Psoas muscle (tissue), 8 donors: ENCODE measurements around the gene CDHR2. TPM values are rescaled to one million over a fixed set of nuclear protein-coding genes. Genes with fewer than 3 reads are reported as not detected.
A peak's percentile ranks its signal among the peaks of the same experiment; 100 is the strongest.

Experiments used
- ATAC-seq, 4 donors: fragments of 200-7000 bp; cut with Tn5 transposase; one replicate each; pipeline ENCODE4 v1.9.1; 2020; ENCODE audit warnings: moderate library complexity in 3 of 4, mild to moderate bottlenecking in 2 of 4
- DNase-seq, 2 donors: peaks; one replicate each; pipeline ENCODE4 v3.0.0-alpha.2; 2020
- H3K27ac ChIP-seq: fragments of 200-600 bp; one replicate; pipeline ENCODE4 v1.8.0; 2022
- H3K27me3 ChIP-seq, 3 donors: fragments of 200-600 bp in 1 of 3; one replicate each; pipeline versions ENCODE4 v1.6.1 to v1.8.0; 2013 to 2022; ENCODE audit warnings: low read length in 2 of 3, mild to moderate bottlenecking in 2 of 3, moderate library complexity in 1 of 3; ENCODE audit not compliant: insufficient read depth in 3 of 3
- H3K36me3 ChIP-seq, 2 donors: fragments of 200-600 bp in 1 of 2; one replicate each; pipeline versions ENCODE4 v1.6.1 to v1.8.0; 2013 to 2022; ENCODE audit warnings: low read depth in 1 of 2, mild to moderate bottlenecking in 1 of 2, moderate library complexity in 1 of 2; ENCODE audit not compliant: insufficient read depth in 1 of 2
- H3K4me1 ChIP-seq: fragments of 200-600 bp; one replicate; pipeline ENCODE4 v1.8.0; 2022
- H3K4me3 ChIP-seq: fragments of 200-600 bp; one replicate; pipeline ENCODE4 v1.8.0; 2022; ENCODE audit warnings: mild to moderate bottlenecking
- H3K9me3 ChIP-seq: fragments of 200-600 bp; one replicate; pipeline ENCODE4 v1.8.0; 2022
- WGBS, 3 donors: extraction: QIAGEN DNeasy Blood & Tissue Kit; methylation state at CpG; one replicate each; pipeline versions ENCODE4 v1.1.6 to v1.1.7; 2013; 5-methylcytosine and 5-hydroxymethylcytosine counted together
- intact Hi-C, 2 donors: fragments of 100-400 bp; cut with DNase I; formaldehyde crosslinking; loops; one replicate each; pipeline versions ENCODE4 v1.11.0 to v1.14.2; 2022
- polyA plus RNA-seq, 3 donors: library from polyadenylated mRNA; stranded (reverse); fragments of 200-250 nt; gene quantifications; one replicate each; pipeline ENCODE4 v1.2.3, GENCODE V29; 2013
- total RNA-seq, 4 donors: library from RNA; stranded (reverse); fragmentation: NEBNext Ultra II Directional in 2 of 4; extraction: Animal tissue kit (Norgen Biotek cat#: 25700) in 2 of 4; gene quantifications; one replicate each; pipeline versions ENCODE4 v1.2.1 to v1.2.4, GENCODE V29; 2021 to 2023
- TF ChIP-seq, protein P1 (sequence below): fragments of 200-600 bp; IDR thresholded peaks from one replicate; pipeline ENCODE4 v1.8.0; 2022; ENCODE audit warnings: antibody characterized with exemption
- donor health status: healthy with polysubstance abuse.
- donor health status: DM: no; HTN: no; CAD: no; lungs with moderate emphysema.
- donor health status: Bipolar disorder and iron deficiency.
- donor health status: healthy.
- donor health status: DM: yes; HTN: yes; CAD: no.
- donor health status: DM: no; HTN: no; CAD: no.
- donor health status: DM: no; HTN: no; CAD: no.
- donor health status: DM: yes; HTN: yes; CAD: no.

The CDHR2 gene
- total and polyA plus RNA-seq, 7 donors = 0.03 to 0.30 (median 0.14) TPM; not detected in 3

DNA sequence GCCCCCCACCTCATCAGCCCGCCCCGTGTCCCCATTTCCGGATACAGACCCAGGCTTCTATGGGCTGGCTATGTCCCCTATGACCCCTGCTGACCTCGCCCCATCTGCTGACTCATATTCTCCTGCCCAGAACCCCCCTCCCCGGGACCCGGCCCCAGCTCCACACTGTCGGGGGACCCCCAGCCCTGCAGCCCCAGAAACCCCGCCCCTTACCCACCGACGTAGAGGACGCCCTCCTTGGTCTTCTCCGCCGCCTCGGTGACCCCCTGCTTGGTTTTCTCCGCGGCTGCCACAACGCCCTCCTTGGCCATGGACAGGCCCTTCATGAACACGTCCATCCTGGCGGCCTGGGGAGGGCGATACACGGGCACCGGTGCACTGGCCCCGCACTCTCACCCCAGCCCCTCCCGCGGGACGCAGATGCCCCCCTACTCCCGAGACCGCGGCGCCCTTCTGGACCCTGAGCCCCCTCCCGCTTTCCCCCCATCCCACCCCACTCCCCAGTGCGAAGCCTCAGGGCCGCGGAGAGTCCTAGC lies 80.2 kb downstream of the CDHR2 start:
- no peaks in the 10 kb centered on the region for H3K36me3 ChIP-seq
- no peaks in the 10 kb centered on the region for H3K9me3 ChIP-seq
- intact Hi-C loops = no loop called here
- WGBS, 3 donors = 7 to 12% (median 9%) methylated on average over 29 to 34 of the region's 34 CpGs
- no peak overlapping the region for H3K27ac ChIP-seq
- no peak for ATAC-seq
- H3K27me3 ChIP-seq = peaks cover 0 to 38% (median 9%) of the 10 kb centered on the region in 3 donors
- peak overlapping the region; percentile 61 for H3K4me3 ChIP-seq
- DNase-seq = no peak
- H3K4me1 ChIP-seq = peaks cover 7% of the 10 kb centered on the region
- TF ChIP-seq, protein P1, sequence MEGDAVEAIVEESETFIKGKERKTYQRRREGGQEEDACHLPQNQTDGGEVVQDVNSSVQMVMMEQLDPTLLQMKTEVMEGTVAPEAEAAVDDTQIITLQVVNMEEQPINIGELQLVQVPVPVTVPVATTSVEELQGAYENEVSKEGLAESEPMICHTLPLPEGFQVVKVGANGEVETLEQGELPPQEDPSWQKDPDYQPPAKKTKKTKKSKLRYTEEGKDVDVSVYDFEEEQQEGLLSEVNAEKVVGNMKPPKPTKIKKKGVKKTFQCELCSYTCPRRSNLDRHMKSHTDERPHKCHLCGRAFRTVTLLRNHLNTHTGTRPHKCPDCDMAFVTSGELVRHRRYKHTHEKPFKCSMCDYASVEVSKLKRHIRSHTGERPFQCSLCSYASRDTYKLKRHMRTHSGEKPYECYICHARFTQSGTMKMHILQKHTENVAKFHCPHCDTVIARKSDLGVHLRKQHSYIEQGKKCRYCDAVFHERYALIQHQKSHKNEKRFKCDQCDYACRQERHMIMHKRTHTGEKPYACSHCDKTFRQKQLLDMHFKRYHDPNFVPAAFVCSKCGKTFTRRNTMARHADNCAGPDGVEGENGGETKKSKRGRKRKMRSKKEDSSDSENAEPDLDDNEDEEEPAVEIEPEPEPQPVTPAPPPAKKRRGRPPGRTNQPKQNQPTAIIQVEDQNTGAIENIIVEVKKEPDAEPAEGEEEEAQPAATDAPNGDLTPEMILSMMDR = no peak

DNA sequence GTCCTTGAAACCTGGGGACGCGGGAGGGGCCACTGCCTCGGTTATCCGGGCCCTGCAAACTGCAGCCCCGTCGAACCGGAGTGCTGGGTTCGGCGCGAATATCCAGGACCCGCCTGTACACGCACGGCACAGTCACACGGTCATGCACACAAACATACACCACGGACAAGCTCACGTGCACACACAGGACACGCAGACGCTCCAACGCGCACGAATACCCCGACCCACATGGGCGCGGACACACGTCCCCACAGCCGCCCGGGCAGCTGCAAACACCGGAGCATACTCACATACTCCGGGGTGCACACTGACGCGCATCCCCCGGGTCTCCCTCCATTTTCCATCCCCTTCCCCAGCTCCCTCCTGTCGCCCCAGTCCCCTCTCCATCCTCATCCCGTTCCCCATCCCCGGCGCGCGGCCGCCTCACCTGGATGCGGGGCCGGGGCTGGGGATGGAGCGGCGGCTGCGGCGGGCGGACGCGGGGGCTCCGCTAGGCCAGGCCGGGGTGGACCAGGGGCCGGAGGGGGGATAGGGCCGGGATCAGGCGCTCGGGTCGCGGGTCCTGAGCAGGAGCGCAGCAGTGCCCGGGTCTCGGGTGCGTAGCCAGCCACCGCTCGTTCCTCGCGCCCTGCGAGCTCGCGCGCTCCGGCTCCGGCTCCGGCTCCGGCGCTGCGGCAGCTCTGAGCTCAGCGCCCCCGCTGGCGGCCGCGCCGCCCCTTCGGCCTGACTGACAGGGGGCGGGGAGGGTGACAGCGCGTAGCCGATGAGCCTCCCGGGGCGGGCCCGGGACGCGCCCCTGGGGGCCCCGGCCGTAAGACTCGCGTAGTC lies 80.9 kb downstream of the CDHR2 start, which contains the start of the genes EIF4E1B and SNCB:
TSS of gene EIF4E1B (plus strand) at position 823 of the 828 bp plus-strand sequence. CDS start 12,113 bp downstream, outside the sequence.
TSS of gene SNCB (minus strand) at position 682 of the 828 bp plus-strand sequence. CDS start 880 bp downstream, outside the sequence.
- H3K27me3 ChIP-seq = peaks cover 0 to 38% (median 9%) of the 10 kb centered on the region in 3 donors

DNA sequence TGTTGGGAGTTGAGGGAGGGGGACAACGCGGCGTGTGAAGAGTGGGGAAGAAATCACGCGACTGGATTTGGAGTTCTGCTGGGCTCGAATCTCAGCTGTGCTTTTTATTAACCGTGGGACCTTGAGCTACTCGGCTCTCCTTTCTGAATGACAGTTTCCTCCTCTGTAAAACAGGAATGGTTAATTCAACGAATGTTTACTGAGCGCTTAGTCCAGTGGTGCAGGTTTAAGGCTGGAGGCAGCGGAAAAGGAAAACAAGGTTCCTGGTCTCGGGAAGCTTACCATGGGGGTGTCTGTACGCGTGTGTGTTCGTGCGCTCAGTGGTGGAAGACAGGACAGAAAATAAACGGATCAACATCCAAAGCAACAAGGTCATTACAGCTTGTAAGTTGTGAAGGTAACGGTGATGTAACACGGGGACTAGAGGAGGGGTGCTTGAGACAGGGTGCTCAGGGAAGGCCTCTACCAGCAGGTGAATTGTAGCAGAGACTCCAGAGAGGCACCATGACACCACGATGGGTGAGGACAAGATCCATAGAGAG lies 81.6 kb downstream of the CDHR2 start:
- WGBS, 3 donors = 22 to 28% (median 27%) methylated on average over 20 of the region's 20 CpGs
- DNase-seq (no peak), ATAC-seq (peak in 1 of 4 donors; percentile 26)
- H3K27me3 ChIP-seq = peaks cover 0 to 38% (median 9%) of the 10 kb centered on the region in 3 donors
- peak overlapping the region; percentile 61 for H3K4me3 ChIP-seq
- intact Hi-C loops = no loop called here
- no peaks in the 10 kb centered on the region for H3K9me3 ChIP-seq
- H3K36me3 ChIP-seq = no peaks in the 10 kb centered on the region
- TF ChIP-seq, protein P1 = no peak
- peaks cover 7% of the 10 kb centered on the region for H3K4me1 ChIP-seq
- H3K27ac ChIP-seq = no peak overlapping the region

More for the DNA sequence above, 80.9 kb downstream of the CDHR2 start, which contains the start of the genes EIF4E1B and SNCB:
- ATAC-seq (peak; percentile 81 to 93 (median 86)), DNase-seq (peak in 1 of 2 donors; percentile 70)
- intact Hi-C loops = no loop called here
- Histone ChIP-seq H3K9me3 (no peaks in the 10 kb centered on the region), H3K4me1 (peaks cover 7% of the 10 kb centered on the region), H3K4me3 (peak within 1 kb of the TSS; percentile 61), H3K36me3 (no peaks in the 10 kb centered on the region), H3K27ac (no peak within 1 kb of the TSS)
- WGBS, 3 donors = 1 to 2% (median 1%) methylated on average over 75 to 94 of the region's 94 CpGs
- TF ChIP-seq, protein P1 = no peak

DNA sequence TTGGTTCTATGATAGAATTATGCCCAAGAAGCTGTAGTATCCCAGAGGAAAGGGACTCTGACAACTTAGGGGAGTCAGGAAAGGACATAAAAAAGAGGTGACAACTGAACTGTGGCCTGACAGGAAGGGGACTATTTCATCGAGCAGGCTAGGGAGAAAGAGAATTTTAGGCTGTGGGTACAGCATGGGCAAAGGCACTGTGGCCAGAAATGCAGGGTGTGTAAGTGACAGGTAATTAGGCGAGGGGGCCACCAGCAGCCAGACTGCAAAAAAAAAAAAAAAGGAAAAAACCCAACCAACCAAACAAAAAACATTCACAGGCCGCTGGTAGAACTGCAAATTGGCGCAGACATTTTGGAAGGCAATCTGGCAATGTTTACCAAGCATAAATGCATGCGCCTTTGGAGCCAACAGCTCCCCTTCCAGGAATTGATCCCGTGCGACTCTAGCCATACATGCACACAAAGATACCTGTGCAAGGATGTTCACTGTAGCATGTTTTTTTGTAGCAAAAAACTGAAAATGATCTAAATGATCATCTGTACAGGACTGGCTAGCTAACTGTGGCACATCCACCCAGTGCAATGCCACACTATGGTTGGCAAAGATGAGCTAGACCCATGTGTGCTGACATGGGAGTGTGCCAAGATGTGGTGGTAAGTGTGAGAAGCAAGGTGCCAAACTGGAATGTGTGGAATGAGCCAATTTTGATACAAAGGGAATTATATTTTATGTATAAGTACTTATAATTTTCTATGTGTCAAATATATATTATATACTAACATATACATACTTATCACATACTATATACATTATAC lies 82.5 kb downstream of the CDHR2 start:
- Histone ChIP-seq H3K4me3 (no peak overlapping the region), H3K36me3 (no peaks in the 10 kb centered on the region), H3K4me1 (peaks cover 7% of the 10 kb centered on the region), H3K27me3 (peaks cover 0 to 38% (median 9%) of the 10 kb centered on the region in 3 donors), H3K27ac (no peak overlapping the region), H3K9me3 (no peaks in the 10 kb centered on the region)
- intact Hi-C loops = no loop called here
- DNase-seq (no peak), ATAC-seq (no peak)
- TF ChIP-seq, protein P1 = no peak
- WGBS, 3 donors = 71 to 87% (median 77%) methylated on average over 7 of the region's 7 CpGs
